Progenitor cell of endocrine pancreas (in vitro differentiated cells): ENCODE results near the gene CCSER1. TPM values are rescaled to one million over a fixed set of nuclear protein-coding genes. Genes with fewer than 3 reads are reported as not detected.

ENCODE experiments used
- DNase-seq: peaks from one replicate; pipeline ENCODE4 v3.0.0; 2021; ENCODE audit warnings: low spot score; ENCODE audit not compliant: unreplicated experiment
- H3K27ac Mint-ChIP-seq: 2 replicates; pipeline ENCODE4 v1.8.0; 2021; ENCODE audit warnings: mild to moderate bottlenecking, moderate library complexity, mixed read lengths
- H3K27me3 Mint-ChIP-seq: 2 replicates; pipeline ENCODE4 v1.8.0; 2021; ENCODE audit warnings: mixed read lengths
- H3K36me3 Mint-ChIP-seq: 2 replicates; pipeline ENCODE4 v1.8.0; 2022; ENCODE audit warnings: mixed read lengths; ENCODE audit not compliant: insufficient read depth
- H3K4me1 Mint-ChIP-seq: 2 replicates; pipeline ENCODE4 v1.8.0; 2021; ENCODE audit warnings: low read depth, mixed read lengths
- H3K4me3 Mint-ChIP-seq: 2 replicates; pipeline ENCODE4 v1.8.0; 2021; ENCODE audit warnings: low read depth, mild to moderate bottlenecking, moderate library complexity, mixed read lengths
- H3K9me3 Mint-ChIP-seq: 2 replicates; pipeline ENCODE4 v1.8.0; 2021; ENCODE audit warnings: low read depth, mixed read lengths
- CTCF ChIP-seq: fragments of 200-600 bp; sonication (generic); IDR thresholded peaks from one replicate; pipeline ENCODE4 v1.5.0; 2021; ENCODE audit warnings: antibody characterized with exemption, mild to moderate bottlenecking; ENCODE audit not compliant: unreplicated experiment
- total RNA-seq: library from RNA; stranded (reverse); gene quantifications from 2 replicates; pipeline ENCODE4 v1.2.1, GENCODE V29; 2021

Gene CCSER1
- total RNA-seq, 1 donor from 2014 or later = 11.6 TPM

GRCh38 chr4:90602726-90603125, 475.5 kb downstream of the CCSER1 start:
- DNase-seq = no peak
- Mint-ChIP-seq H3K27ac (no peak overlapping the region), H3K4me3 (no peak overlapping the region), H3K36me3 (no peaks in the 10 kb centered on the region), H3K27me3 (no peaks in the 10 kb centered on the region), H3K9me3 (peaks cover 2% of the 10 kb centered on the region), H3K4me1 (no peaks in the 10 kb centered on the region)
- no peak for TF ChIP-seq CTCF

GRCh38 chr4:90603540-90603939, 476.3 kb downstream of the CCSER1 start:
- DNase-seq = no peak
- Mint-ChIP-seq H3K36me3 (no peaks in the 10 kb centered on the region), H3K27me3 (no peaks in the 10 kb centered on the region), H3K27ac (no peak overlapping the region), H3K4me1 (no peaks in the 10 kb centered on the region), H3K9me3 (peaks cover 2% of the 10 kb centered on the region), H3K4me3 (no peak overlapping the region)
- no peak for TF ChIP-seq CTCF

GRCh38 chr4:90606781-90607180, 479.6 kb downstream of the CCSER1 start:
- H3K4me3 Mint-ChIP-seq = no peak overlapping the region
- H3K36me3 Mint-ChIP-seq = no peaks in the 10 kb centered on the region
- no peak for DNase-seq
- no peaks in the 10 kb centered on the region for H3K4me1 Mint-ChIP-seq
- no peaks in the 10 kb centered on the region for H3K27me3 Mint-ChIP-seq
- no peaks in the 10 kb centered on the region for H3K9me3 Mint-ChIP-seq
- TF ChIP-seq CTCF = no peak
- H3K27ac Mint-ChIP-seq = no peak overlapping the region

- no peaks in the 10 kb centered on the region for H3K9me3 Mint-ChIP-seq
- H3K36me3 Mint-ChIP-seq = no peaks in the 10 kb centered on the region
- no peaks in the 10 kb centered on the region for H3K4me1 Mint-ChIP-seq
- DNase-seq = no peak
- H3K4me3 Mint-ChIP-seq = no peak overlapping the region
- no peaks in the 10 kb centered on the region for H3K27me3 Mint-ChIP-seq
- no peak overlapping the region for H3K27ac Mint-ChIP-seq
- TF ChIP-seq CTCF = no peak
Measured at GRCh38 chr4:90614371-90614770, 487.2 kb downstream of the CCSER1 start.

- H3K36me3 Mint-ChIP-seq = no peaks in the 10 kb centered on the region
- no peaks in the 10 kb centered on the region for H3K27me3 Mint-ChIP-seq
- peaks cover 5% of the 10 kb centered on the region for H3K4me1 Mint-ChIP-seq
- no peak overlapping the region for H3K4me3 Mint-ChIP-seq
- no peak for TF ChIP-seq CTCF
- H3K9me3 Mint-ChIP-seq = no peaks in the 10 kb centered on the region
- DNase-seq = no peak
- no peak overlapping the region for H3K27ac Mint-ChIP-seq
Measured at GRCh38 chr4:90621080-90621479, 493.9 kb downstream of the CCSER1 start.
